ENCODE data around the gene PAGE2B. TPM values are rescaled to one million over a fixed set of nuclear protein-coding genes. Genes with fewer than 3 reads are reported as not detected.

The PAGE2B gene
- total and polyA plus RNA-seq, 2 donors (not counting 1 experiment from before 2014, with no cell fraction given), result 0.67 TPM; not detected in 1

DNA sequence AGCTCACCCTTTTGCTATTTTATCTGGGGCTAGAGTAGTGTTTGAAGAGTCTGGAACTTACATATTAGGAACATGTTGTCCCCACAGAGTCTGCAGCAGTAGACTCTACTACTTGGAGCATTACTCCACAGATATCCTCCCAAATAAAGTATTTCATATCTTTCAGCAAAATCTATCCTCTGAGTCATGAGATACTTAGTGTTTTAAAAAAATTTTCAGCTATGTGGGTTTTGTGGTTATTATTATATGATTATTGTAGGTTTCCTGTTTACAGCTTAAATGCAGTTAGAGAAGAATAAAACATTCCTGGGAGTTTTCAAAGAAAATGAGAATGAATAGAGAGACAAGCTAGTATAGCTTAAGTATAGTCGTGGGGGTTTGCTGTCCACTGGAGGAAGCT lies 44.9 kb downstream of the PAGE2B start:
- H3K4me2 ChIP-seq (replicated peaks; ENCODE audit: low read depth, low read length, poor library complexity, severe bottlenecking), result no peak overlapping the region
- CTCF ChIA-PET, result interaction anchor here (1.0 kb wide), 1 partner anchor 16 kb away, joined by 3 read pairs; no protein-coding TSS in a partner anchor
- POLR2A ChIA-PET, result no interaction called here

DNA sequence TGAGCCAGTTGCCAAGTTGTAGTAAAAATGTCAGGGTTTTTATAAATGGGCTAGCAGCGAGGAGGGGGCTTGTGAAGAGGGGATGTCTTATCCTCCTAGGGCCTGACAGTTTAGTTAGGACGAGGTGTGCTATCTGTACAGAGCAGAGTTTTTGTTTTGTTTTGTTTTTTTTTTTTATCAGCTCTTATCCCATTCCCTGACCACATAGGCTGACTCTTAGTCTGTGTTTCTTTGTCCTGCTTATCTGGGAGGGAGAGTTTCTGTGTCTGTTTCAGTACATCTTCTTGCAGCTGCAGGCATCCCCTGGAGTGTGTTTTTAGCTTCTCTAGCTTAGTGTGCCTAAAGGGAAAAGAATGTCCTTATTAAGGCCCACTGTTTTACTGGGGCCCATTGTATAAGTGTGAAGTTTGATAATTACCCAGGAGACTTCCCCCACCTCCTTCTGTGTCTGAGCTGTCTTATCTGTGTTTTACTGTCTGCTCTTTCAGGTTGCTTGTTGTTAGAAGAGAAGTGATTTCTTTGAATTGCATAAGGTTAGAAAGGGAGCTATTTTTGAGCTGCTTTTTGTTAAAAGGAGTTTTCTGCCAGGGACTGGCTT lies 46.0 kb downstream of the PAGE2B start:
- no peaks in the 10 kb centered on the region for H3K4me1 Mint-ChIP-seq

More for the DNA sequence above, 44.9 kb downstream of the PAGE2B start:
- no peak overlapping the region for H3K27ac ChIP-seq (ENCODE audit: low read length in 2 of 2)
- no peaks in the 10 kb centered on the region for H3K36me3 ChIP-seq (replicated peaks in 1 of 2; ENCODE audit: control extremely low read depth in 1 of 2, control insufficient read depth in 1 of 2, extremely low read depth in 1 of 2, insufficient read depth in 2 of 2, low read length in 1 of 2)
- H4K20me1 ChIP-seq (ENCODE audit: control insufficient read depth, insufficient read depth, low read length, poor library complexity, severe bottlenecking), result no peaks in the 10 kb centered on the region
- H3K9me3 ChIP-seq (ENCODE audit: control extremely low read depth in 1 of 3, control insufficient read depth in 2 of 3, insufficient read depth in 1 of 3, low read length in 2 of 3), result no peaks in the 10 kb centered on the region
- Mint-ChIP-seq H3K4me1 (no peaks in the 10 kb centered on the region), H3K4me3 (no peak overlapping the region), H3K27ac (no peak overlapping the region), H3K9me3 (ENCODE audit: insufficient read depth) (no peaks in the 10 kb centered on the region), H3K27me3 (peaks cover 8% of the 10 kb centered on the region)
- intact Hi-C loops (cut with micrococcal nuclease), result no loop called here
- no peak overlapping the region for H3K4me3 ChIP-seq (ENCODE audit: control extremely low read depth in 1 of 5, extremely low read depth in 1 of 5, insufficient read depth in 1 of 5, low read depth in 2 of 5, low read length in 4 of 5)
- no peak overlapping the region for H2AFZ ChIP-seq (ENCODE audit: insufficient read depth, low read depth, low read length, poor library complexity, severe bottlenecking)
- no peak for TF ChIP-seq EZH2 (IDR thresholded peaks at IDR 0.05; ENCODE audit: borderline replicate concordance, insufficient read depth, low read depth, low read length, poor library complexity, severe bottlenecking)
- TF ChIP-seq, protein P1, sequence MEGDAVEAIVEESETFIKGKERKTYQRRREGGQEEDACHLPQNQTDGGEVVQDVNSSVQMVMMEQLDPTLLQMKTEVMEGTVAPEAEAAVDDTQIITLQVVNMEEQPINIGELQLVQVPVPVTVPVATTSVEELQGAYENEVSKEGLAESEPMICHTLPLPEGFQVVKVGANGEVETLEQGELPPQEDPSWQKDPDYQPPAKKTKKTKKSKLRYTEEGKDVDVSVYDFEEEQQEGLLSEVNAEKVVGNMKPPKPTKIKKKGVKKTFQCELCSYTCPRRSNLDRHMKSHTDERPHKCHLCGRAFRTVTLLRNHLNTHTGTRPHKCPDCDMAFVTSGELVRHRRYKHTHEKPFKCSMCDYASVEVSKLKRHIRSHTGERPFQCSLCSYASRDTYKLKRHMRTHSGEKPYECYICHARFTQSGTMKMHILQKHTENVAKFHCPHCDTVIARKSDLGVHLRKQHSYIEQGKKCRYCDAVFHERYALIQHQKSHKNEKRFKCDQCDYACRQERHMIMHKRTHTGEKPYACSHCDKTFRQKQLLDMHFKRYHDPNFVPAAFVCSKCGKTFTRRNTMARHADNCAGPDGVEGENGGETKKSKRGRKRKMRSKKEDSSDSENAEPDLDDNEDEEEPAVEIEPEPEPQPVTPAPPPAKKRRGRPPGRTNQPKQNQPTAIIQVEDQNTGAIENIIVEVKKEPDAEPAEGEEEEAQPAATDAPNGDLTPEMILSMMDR (IDR thresholded peaks at IDR 0.05), result no peak
- ATAC-seq (ENCODE audit: low read depth) (no peak), DNase-seq (no peak)
- H3K27me3 ChIP-seq (replicated peaks in 1 of 4; ENCODE audit: control extremely low read depth in 1 of 4, control insufficient read depth in 3 of 4, insufficient read depth in 4 of 4, low read length in 3 of 4), result no peaks in the 10 kb centered on the region
- no peaks in the 10 kb centered on the region for H3K4me1 ChIP-seq (ENCODE audit: control insufficient read depth in 2 of 2, insufficient read depth in 2 of 2, low read length in 2 of 2)
- WGBS (ENCODE audit: insufficient coverage), result no CpG with 5 or more reads among the region's 1 CpG
- no peak overlapping the region for H3K9ac ChIP-seq (ENCODE audit: low read length)
- H3K79me2 ChIP-seq (ENCODE audit: control insufficient read depth, insufficient read depth, low read length), result no peaks in the 10 kb centered on the region

More for the DNA sequence above, 46.0 kb downstream of the PAGE2B start:
- no peak overlapping the region for H2AFZ ChIP-seq (ENCODE audit: insufficient read depth, low read depth, low read length, poor library complexity, severe bottlenecking)
- Mint-ChIP-seq H3K4me3 (no peak overlapping the region), H3K27ac (no peak overlapping the region), H3K9me3 (ENCODE audit: insufficient read depth) (no peaks in the 10 kb centered on the region), H3K27me3 (peaks cover 8% of the 10 kb centered on the region)
- intact Hi-C loops (cut with micrococcal nuclease), result no loop called here
- CTCF ChIA-PET, result no interaction called here
- WGBS (ENCODE audit: insufficient coverage), result no CpG with 5 or more reads among the region's 2 CpGs
- no peak overlapping the region for H3K4me2 ChIP-seq (replicated peaks; ENCODE audit: low read depth, low read length, poor library complexity, severe bottlenecking)
- H3K36me3 ChIP-seq (replicated peaks in 1 of 2; ENCODE audit: control extremely low read depth in 1 of 2, control insufficient read depth in 1 of 2, extremely low read depth in 1 of 2, insufficient read depth in 2 of 2, low read length in 1 of 2), result no peaks in the 10 kb centered on the region
- no peaks in the 10 kb centered on the region for H3K9me3 ChIP-seq (ENCODE audit: control extremely low read depth in 1 of 3, control insufficient read depth in 2 of 3, insufficient read depth in 1 of 3, low read length in 2 of 3)
- H3K27ac ChIP-seq (ENCODE audit: low read length in 2 of 2), result no peak overlapping the region
- no peaks in the 10 kb centered on the region for H3K4me1 ChIP-seq (ENCODE audit: control insufficient read depth in 2 of 2, insufficient read depth in 2 of 2, low read length in 2 of 2)
- no peak overlapping the region for H3K4me3 ChIP-seq (ENCODE audit: control extremely low read depth in 1 of 5, extremely low read depth in 1 of 5, insufficient read depth in 1 of 5, low read depth in 2 of 5, low read length in 4 of 5)
- no peak for DNase-seq
- H3K79me2 ChIP-seq (ENCODE audit: control insufficient read depth, insufficient read depth, low read length), result no peaks in the 10 kb centered on the region
- TF ChIP-seq EZH2 (IDR thresholded peaks at IDR 0.05; ENCODE audit: borderline replicate concordance, insufficient read depth, low read depth, low read length, poor library complexity, severe bottlenecking), result no peak
- TF ChIP-seq, protein P1 (IDR thresholded peaks at IDR 0.05), result no peak
- POLR2A ChIA-PET, result no interaction called here
- no peak overlapping the region for H3K9ac ChIP-seq (ENCODE audit: low read length)
- H3K27me3 ChIP-seq (replicated peaks in 1 of 4; ENCODE audit: control extremely low read depth in 1 of 4, control insufficient read depth in 3 of 4, insufficient read depth in 4 of 4, low read length in 3 of 4), result no peaks in the 10 kb centered on the region
- no peaks in the 10 kb centered on the region for H4K20me1 ChIP-seq (ENCODE audit: control insufficient read depth, insufficient read depth, low read length, poor library complexity, severe bottlenecking)
- ATAC-seq (ENCODE audit: low read depth), result no peak
